Non-pigmented ciliary epithelial cell (primary cell): ENCODE measurements around the gene BIN1.
"Not testable (repeated sequence)": the region's sequence is repeated elsewhere in the genome, so short reads cannot be mapped to it uniquely, and the experiment has no call there.

Experiments used
- DNase-seq: peaks from one replicate; pipeline ENCODE4 v3.0.0-alpha.2; 2010; ENCODE audit warnings: low read depth

BIN1 gene

DNA sequence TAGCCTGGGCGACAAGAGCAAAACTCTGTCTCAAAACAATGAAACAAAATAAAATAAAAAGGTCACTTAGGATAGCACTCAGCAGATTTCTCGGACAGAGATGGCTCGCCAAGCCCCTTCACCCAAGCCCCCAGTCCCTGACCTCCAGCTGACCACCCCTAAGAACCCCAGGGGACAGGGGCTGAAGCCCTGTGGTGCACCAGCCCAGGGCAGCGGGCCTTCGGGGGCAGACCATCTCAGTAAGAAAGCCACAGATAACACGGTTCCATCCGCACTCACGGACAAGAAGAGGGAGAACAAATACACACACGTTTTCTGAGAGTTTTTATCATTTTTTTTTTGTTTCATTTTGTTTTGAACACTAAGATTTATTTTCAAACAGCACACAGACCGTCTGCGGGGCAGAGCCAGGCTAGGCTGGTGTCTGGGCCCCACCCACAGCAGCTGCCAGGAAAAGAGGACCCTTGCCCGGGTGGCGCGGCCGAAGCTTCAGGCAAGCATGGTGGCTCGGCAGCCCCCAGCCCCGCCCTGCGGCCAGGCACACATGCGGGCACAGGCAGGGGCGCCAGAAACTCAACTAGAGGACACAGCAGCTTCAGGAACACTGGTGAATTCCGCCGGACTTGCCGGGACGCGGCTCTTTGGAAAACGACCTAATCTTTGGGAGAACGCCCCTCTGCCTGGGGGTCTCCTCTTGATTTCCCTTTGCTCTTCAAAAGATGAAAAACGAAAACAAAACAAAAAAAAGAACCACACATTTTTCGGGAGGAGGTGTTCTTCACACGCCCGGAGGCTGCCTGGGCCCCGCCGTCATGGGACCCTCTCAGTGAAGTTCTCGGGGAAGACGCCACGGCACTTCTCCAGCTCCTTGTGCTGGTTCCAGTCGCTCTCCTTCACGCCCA is 59.0 kb downstream of the BIN1 start:
- DNase-seq = no peak

DNA sequence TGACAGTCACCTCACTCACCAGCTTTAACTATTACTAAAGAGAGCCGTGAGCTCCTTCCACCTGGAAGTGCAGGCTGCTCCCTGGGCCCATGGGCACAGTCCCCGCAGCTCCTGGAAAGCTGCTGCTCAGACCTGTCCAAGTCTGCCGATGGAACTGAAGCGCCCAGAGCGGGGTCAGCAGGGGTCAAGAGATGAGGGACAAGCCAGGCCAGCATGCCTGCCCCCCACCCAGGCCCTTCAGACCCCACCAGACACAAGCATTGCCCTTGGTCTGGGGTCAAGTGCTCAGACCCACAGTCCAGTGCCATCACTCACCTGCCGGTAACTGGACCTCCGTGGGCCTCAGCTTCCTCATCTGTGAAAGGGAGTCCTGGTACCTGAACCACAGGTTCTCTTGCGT is 59.9 kb downstream of the BIN1 start:
- DNase-seq = no peak

DNA sequence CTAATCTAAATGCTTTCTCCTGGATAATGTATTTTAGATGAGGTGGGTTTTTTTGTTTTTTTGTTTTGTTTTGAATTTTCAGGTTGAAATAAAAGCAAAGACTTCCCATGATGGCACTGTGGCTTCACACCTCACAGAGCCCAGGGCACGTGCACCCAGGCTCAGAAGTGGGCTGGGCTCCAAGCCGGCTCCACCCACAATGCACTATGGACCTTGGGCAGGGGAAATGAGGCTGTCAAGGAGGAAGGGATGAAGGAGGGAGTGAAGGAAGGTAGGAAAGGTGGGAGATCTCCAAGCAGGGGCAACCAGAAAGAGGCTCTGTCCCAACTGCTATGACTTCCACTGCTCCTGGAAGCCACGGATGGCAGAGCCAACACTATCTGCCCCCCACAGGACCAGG is 60.4 kb downstream of the BIN1 start:
- no peak for DNase-seq

DNA sequence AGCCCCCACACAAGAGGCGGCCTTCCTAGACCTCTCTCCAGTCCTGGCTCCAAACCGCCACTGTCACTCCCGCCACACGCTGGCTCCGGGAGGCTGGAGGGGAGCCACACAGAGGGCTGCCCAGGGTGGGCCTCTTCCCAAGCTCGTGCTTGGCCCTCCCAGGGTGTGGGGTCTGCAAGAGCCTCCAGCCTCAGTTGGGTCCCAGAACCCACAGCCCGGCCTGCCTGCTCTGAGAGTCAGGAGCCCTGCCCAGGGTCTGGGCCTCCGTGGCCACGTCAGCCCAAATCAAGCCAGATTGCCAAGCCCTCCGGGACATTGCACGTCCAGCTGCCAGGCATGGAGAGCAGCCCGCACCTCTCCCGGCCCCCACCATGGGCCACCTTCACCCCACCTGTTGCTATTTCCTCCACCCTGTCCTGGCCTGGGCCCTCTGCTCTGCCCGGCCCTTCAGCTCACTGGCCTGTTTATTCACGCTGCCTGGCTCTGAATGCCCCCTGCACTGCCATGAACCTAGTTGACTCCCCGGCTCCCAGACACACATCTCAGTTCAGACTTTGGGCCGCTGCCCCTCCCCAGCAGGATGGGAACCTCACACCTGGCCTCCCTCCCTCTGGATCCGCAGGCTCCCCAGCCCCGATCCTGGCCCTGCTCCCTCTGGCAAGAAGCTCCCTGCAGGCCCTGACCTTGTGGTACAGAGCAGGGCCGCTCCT is 61.0 kb downstream of the BIN1 start:
- no peak for DNase-seq

DNA sequence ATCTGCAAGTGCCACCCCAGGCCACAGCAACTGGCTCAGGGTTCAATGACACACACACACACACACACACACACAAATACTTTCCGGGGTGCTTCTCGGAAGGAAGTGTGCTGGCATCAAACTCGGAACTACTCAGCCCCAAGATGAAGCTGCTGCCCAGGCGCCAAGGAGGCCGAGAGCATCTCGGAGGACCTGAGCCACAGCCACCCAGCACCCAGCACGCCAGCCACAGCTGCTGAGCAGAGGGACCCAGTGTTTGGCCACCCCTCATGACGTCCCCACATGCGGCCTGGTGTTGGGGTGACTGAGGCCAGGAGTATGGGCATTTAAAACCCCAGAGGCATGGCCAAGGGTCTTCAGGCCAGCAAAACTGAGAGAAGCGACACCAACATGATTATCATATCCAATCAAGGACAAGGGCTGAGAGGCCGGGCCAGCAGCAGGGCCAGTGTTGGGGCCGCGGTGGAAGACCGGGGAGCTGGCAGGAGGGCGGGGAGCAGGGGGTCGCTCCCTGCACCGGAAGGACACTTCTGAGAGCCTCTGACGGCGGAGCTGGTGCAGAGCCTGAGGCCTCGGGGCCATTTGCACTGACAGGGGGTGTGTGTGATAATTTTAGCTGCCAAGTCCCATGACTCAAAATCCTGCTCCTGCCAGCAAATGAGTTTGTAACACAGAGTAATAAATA is 61.8 kb downstream of the BIN1 start:
- DNase-seq = no peak

DNA sequence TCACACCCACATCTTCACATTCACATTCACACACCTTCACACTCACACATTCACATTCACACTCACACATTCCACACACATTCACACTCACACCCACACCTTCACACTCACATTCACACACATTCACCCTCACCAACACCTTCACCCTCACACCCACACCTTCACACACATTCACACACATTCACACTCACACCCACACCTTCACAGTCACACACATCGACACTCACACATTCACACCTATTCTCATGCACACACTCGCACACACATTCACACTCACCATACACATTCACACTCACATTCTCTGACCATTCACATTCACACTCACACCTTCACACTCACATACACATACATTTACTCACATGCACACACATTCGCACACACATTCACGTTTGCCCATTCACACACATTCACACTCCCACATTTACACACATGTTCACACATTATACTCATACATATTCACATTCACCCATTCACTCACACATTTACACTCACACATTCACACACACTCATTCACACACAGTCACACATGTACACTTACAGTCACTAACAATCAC is 62.7 kb downstream of the BIN1 start:
- DNase-seq = no peak

DNA sequence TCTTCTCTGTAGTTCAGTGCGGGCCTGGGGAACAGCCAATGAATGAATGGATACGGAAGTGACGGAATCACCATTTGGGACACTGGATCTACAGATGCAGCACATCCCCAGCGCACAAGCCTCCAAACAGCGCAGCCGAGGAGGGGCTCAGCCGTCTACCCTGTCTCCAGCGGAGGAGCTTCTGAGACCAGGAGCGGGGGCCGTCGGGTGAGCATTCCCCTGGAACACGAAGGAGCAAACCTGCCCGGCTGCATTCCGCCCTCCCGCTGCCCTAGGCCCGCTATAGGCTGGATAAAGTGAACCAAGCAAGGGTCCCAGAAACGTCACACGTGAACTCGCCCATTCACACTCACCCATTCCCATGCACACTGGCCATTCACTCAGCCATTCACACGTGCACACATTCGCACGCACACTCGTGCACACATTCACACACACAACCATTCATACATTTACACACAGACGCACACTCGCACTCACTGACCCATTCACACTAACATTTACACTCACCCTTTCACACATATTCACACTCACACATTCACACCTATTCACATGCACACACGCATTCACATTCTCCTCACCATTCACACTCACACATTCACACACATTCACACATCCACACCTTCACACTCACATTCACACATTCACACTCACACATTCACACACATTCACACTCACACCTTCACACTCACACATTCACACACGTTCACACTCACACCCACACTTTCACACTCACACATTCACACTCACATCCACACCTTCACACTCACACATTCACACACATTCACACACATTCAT is 63.4 kb downstream of the BIN1 start:
- DNase-seq = no peak

DNA sequence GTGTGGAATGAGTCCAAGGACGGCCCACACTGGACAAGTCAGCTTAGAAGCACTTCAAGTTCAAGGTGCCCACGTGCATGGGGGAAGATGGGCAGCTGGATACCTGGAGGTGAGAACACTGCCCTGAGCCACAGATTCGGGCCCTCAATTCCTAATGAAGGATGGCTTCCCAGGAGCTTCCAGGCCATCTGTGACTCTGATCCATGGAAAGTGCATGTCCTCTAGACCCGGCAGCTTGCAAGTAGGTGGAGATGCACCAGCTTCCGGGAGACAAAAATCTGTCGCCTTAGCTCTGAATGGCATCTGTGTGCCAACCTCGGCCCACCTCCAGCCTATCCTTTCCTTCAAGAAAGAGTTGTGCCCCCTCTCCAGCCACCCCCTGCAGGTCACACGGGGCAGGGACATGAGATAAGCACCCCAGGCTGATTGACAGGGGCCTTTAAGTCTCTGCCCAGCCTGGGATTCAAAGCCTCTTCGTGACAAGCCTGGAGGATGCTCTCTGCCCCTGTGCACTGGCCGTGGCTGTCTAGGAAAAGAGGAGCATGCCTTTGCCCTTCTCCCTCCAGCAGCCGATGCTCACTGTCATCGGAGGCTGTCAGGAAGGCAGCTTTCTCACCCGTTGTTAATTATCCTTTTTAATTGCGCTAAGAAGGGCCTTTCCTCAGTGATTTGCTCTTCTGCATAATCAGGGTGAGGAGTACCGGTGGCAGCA is 65.5 kb downstream of the BIN1 start:
- DNase-seq = no peak

DNA sequence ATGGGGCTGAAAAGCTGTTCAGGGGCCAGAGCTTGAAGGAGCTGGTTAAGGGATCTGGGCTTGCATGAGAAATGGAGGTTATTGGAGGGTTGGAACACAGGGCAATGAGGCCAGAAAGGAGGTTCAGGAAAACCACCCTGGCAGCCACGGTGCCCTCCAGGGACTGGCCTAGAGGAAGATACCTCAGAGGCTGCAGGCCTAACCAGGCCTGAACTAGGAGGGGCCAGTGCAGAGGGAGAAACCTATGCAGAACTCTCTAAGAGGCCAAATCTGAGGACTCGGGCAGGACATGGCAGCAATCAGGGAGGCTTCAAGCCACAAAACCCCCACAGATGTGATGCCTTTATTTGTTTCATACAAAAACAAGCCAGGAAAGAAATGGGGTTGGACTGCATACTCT is 66.8 kb downstream of the BIN1 start:
- no peak for DNase-seq

DNA sequence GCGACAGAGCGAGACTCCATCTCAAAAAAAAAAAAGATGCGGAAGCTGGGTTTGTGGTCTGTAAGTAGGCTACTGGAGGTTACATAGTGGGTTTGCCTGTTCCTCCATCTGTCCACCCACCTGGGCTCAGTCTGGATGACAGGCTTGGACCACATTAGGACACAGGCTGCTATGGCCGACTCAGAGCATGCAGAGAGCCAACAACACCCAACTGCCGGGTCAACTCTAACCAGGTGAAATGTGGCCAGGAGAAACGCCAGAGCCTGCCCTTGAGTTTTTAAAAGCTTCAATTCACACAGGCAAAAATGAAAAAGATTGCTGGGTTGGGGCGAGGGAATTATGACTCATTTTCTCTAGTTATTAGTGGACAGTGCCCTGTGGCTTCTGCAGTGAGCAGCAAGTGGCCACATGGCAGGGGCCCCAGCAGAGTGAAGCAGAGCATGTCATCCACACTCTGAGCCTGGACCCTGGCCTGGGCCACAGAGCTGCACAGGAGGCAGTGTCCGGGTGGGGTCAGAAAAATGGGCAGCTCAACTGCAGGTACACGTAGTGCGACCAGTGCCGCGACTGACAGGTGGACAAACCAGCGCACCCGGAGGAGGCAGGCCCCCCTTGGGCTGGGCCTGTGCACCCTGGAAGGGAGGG is 67.4 kb downstream of the BIN1 start:
- DNase-seq = no peak

DNA sequence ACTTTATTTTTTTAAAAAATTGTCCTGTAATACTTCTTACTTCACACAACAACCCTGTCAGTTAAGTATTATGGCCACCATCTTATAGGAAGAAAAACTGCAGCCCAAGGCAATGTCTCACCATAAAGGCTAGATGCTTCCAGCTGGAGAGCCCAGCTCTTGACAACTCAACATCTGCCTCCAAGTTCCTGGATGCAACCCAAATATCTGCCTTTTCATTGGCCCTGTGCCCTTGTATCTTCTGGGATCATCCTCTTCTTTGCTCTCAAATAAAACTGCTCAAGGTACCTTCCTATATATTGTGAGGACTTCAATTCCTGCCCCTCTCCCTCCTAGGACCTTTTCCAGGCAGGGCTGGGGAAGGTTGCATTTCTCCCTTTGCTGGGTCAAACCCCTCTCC is 69.5 kb downstream of the BIN1 start:
- DNase-seq = no peak

DNA sequence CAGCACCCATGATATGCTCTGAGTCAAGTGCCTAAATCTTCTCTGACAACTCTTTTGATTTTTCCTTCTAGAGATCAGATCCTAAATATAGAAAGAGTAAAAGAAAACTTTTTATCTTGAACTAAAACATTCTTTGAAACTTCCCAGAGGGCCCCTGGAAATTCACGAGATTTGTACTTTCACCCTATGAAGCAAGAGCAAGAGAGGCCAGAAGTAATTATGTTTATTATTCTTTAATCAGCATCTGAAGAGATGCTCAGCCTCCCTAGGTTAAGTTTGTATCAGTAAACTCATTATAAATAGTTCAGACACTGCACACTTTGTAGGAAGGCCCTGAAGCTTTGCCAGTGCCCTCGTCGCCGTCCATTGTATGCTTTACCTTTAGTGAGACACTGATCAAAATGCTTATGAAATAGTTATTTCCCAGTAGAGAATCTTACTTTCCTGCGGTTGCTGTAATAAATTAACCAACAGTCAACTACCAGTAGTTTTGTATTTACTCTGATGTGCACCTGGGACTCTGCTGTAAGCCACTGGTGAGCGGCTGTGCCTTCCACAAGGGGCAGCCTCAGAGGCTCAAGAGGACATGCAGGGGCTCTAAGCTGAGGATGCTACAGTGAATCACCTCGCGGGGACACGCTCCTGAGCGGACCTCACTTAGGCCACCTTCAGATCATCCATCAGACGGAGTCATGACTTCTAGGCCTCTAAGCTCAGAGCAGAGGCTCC is 71.9 kb downstream of the BIN1 start:
- DNase-seq = no peak

DNA sequence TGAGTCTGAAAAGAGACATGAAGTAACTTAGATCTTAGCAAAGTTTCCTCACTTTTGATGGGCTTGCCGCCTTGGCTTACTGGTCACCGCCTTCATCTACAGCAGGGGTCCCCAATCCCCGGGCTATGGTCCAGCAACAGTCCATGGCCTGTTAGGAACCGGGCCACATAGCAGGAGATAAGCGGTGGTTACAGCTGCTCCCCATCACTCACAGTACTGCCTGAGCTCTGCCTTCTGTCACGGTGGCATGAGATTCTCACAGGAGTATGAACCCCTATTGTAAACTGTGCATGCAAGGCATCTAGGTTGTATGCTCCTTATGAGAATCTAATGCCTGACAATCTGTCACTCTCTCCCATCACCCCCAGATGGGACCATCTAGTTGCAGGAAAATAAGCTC is 72.9 kb downstream of the BIN1 start:
- no peak for DNase-seq

DNA sequence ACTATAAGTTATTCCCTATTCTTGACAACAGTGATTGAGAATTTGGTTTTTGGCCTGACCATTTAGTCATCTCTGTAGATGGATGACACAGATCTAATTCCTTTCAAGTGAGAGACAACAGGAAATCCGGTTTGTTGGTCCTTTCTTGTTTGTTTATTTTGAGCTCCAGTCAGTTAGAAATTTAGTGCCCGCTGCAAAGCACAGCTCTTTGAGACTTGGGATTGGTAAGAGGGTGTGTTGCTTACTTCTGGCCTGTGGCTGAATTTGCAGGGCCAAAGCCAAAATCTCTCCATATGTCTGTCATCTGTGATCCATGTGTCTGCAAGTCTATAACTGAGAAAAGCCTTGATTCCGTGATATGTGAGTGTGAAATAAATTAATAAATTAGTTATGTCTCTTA is 74.3 kb downstream of the BIN1 start:
- no peak for DNase-seq

DNA sequence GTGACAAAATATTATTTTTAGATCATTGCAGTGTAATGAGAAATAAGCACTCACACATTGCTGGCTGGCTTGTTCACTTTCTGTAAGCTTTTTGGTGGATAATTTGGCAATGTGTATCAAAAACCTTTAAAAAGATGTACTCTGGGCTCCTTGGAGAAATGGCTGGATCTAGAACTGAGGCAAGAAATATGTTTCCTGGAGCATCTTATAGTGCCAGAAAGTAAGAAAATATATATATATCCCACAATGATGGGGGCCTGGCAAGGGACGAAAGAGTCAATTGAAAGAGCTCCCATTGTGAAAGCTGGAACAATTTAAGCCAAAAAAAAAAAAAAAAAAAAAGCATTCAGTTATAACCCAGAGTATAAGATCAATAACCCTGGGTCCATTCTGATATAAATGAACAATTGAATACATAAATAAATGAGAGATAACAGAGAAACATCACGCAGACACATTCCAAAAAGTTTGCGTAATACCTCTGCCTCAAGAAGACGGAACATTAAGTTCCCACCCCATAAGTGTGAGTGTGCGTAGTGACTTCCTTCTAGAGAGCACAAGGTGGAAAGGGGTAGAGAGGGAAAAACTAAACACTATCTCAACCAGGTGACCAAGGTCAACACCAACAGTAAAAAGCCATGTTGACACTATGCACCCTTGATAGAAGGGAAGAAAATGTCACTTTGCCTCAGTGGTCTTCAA is 77.5 kb downstream of the BIN1 start:
- no peak for DNase-seq

DNA sequence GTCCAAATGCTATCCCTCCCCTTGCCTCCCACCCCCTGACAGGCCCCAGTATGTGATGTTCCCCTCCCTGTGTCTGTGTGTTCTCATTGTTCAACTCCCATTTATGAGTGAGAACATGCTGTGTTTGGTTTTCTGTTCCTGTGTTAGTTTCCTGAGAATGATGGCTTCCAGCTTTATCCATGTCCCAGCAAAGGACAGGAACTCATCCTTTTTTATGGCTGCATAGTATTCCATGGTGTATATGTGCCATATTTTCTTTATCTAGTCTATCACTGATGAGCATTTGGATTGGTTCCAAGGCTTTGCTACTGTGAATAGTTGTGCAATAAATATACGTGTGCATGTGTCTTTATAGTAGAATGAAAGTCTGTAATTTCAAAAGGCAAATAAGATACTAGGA is 78.2 kb downstream of the BIN1 start:
- not testable (repeated sequence) for DNase-seq

DNA sequence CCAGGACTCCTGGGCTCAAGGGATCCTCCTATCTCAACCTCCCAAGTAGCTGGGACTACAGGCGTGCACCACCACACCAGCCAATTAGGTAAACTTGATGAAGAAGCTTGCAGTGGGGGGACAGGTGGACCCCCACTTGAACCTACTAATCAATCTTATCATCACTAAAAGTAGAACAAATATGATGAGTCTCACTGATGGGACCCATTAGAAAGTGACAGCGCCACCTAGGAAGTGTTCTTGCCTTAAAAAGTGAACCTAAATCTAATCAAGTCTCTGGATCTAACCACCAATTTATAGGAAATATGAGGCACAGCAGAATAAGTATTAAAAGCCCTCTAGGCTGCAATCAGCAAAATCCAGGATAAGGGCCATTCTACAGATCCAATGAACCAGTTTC is 79.2 kb downstream of the BIN1 start:
- no peak for DNase-seq

DNA sequence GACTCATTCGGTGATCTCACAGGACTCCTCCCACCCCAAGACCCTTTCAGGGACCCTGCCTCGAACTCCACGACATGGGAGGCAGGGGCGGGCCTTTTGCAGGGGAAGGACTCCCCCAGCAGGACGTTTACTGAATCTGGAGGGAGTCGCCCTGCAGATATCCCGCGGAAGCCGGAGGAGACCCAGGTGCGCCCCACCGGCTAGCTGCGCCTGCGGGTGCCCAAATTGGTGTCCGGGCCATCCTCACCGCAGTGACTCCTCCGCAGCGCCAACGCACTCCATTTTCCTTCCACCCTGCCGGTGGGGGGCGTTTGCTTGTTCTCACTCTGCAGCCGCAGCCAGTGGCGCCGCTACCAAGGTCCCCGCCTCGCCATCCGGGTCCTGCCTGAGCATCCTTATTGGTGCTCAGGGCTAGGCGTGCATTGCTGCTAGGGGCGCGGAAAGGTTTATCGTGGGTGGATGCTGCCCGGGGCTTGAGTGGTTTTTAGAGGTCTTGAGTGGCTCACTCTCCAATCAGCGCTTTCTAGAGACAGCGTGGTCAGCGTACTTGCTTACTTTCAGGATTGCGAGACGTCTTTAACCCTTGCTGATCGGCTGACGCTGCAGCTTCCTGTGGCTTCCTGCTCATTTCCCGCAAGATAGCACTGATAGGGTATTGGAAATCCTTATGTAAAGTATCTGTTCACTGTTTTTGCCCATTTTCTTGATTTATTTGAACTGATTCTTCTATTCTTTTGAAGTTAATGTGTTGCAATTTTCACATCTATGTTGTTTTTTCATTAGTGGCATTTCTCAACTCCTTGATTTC is 81.4 kb downstream of the BIN1 start:
- DNase-seq = peak; percentile 89
